GM18861 (cell line): Measurements from ENCODE around the gene SCO1.

ENCODE experiments used
- ATAC-seq: cut with Tn5 transposase; IDR thresholded peaks from one replicate; pipeline ENCODE4 v1.9.1; 2021; ENCODE audit not compliant: unreplicated experiment

Gene SCO1

DNA sequence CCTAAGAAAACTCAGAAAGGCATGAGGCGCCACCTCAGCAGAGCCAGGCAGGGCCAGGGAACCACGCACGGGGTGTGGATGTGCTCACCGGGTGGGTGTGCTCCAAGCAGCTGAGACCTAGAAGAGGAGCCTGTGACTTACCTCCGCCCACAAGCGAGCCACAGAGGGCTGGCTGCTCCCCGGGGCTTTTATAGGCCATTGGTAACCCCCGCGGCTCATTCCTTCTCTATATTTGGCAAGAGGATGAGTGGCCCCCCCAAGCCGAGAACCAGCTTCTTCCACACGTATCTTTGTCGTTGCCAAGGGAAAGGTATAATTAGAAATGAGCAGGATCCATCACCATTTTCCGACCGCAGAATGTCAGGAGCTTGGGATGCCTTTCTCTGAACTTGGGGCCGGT lies 40.2 kb downstream of the SCO1 start, which contains the start of gene MYH3:
MYH3 (minus strand) TSS at position 162 of the 400 bp plus-strand sequence. CDS start 2,245 bp downstream, outside the sequence.
- no peak for ATAC-seq

DNA sequence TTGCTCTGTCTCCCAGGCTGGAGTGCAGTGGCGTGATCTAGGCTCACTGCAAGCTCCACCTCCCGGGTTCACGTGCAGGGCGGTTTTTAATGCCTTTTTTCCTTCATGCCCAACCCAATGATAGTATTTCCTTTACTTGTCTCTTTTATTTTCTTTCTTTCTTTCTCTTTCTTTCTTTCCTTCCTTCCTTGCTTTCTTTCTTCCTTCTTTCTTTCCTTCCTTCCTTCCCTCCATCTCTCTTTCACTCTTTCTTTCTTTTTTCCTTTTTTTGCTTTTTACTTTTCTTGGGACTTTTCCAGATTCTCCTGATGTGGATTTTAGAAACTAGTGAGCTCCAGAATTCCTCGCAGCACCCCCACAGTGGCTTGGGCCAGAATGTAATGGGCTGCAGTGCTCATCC lies 43.3 kb downstream of the SCO1 start:
- no peak for ATAC-seq

DNA sequence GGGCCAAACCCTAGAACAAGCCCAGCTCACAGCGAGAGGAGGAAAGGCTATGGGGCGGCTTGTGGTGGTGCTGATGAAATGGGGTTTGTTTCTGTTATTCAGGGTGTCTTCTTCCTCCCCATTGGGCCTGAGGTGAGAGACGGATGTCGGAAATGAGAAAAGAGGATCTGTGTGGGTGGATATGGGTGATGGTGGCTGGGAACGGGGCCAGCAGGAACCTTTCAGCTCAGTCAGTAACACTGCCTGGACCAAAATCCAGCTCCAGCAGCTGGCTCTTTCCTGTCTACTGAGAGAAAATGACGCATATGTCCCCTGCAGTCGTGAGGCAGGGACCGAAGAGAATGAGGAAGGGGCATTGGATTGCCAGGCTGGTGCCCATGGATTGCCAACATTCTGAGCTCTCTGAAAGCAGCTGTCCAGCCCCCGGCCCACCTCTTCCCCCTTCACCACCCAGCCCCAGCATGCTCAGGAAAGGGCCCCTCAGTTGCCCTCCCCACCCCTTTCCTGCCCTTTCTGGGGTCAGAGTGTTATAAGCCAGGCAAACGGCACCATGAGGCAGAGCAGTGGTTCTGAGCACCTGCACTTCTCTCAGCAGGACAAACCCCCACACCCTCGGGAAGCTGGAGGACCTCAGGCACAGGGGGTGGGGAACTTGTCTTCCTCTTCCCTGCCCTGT lies 44.2 kb downstream of the SCO1 start:
- no peak for ATAC-seq

DNA sequence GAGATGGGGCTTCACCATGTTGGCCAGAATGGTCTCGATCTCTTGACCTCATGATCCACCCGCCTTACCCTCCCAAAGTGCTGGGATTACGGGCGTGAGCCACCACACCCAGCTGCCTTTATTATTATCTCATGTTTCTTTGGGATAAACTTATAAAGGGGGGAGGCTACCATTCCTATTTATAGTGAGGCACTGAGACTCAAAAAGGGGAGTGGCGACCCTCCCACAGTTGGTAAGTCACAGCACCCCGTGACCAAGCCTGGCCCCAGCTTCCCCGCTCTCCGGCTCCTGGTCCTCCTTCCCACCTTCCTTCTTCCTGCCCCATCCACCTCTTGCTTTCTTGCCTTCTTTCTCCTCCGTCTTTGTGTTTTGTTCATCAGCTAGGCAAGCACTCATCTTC lies 45.4 kb downstream of the SCO1 start:
- no peak for ATAC-seq

DNA sequence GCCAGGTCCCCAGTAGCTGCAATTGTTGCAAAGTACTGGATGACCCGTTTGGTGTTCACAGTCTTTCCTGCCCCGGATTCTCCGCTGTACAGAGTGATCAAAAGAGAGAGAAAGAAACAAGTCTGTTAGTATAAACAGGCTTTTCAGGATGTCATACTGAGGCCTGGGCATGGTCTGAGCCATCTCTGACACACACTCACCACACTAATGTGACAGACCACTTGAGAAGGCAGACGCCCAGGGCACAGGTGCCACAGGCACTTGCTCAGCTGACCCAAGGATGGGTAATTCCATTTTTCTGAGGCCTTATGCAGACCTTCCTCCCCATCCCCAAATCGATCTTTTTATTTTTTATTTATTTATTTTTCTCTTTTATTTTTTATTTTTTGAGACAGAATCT lies 47.7 kb downstream of the SCO1 start:
- no peak for ATAC-seq

DNA sequence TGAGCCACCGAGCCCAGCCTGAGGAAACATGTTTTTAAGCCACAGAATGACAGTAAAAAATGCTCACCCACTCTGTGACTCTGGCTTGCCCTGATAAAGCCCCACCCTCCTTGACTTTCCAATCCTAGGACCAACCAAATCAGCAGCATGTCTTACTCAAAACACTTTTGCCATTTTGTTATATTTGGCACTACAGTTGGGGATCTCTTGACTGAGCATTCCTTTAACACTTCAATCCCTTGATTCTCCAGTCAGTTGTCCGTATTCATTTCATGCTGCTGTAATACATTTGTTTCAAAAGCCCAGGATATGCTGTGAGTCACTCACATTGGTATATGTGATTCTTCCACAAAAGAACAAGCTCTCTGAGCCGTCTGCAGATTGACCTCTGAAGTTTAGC lies 48.4 kb downstream of the SCO1 start:
- ATAC-seq, result no peak

DNA sequence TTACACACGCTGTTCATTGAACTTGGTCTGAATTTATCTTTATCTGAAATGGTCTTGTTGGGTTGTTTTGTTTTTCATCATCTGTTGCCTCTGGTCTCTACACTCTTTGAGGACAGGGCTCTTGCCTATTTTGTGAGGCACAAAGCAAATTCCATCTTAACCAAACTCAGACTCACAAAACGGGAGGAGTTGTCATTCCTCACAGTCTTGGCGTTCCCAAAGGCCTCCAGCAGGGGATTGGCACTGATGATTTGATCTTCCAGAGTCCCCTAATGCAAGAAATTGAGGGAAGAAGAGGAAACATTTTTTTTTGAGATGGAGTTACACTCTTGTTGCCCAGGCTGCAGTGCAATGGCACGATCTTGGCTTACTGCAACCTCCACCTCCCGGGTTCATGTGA lies 49.0 kb downstream of the SCO1 start:
- no peak for ATAC-seq

DNA sequence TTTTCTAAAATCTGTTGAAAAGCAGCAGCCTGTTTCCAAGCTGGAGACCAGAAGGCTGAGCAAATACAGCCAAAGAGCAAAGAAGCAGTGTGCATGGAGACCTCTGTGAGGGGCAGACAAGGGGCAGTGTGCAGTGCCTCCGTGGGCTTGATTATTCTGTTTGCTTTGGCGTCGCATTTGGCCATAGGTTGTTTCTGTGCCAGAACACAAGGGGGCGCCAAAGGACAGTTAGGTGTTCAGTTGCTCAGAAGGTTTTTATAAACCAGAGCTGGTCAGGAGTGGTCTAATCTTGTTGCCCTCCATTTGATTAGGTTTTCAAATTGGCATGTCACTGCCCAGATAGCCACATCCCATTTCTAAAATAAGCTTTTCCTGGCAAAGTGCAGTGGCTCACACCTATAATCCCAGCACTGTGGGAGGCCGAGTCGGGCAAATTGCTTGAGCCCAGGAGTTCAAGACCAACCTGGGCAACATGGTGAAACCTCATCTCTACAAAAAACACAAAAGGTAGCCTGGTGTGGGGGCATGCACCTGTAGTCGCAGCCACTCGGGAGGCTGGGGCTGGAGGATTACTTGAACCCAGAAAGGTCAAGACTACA lies 50.8 kb downstream of the SCO1 start:
- peak; percentile 57 for ATAC-seq

DNA sequence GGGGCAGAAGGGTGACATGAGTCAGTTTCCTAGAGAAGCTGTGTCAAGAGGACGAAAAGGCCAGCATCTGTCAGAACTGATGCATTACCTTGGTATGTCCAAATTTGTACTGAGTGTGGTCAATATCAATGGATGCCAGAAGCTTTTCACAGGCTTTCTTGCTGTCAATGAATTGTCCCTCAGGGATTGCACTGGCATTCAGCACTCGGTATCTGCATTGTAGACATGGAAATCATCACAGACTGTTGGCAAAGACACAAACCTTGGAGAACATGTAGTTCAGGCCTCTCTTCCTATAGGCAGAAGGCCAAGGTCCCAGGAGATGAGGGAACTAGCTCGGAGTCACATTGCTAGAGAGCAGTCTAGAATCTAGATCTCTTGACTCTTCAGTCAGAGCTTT lies 56.9 kb downstream of the SCO1 start:
- no peak for ATAC-seq

DNA sequence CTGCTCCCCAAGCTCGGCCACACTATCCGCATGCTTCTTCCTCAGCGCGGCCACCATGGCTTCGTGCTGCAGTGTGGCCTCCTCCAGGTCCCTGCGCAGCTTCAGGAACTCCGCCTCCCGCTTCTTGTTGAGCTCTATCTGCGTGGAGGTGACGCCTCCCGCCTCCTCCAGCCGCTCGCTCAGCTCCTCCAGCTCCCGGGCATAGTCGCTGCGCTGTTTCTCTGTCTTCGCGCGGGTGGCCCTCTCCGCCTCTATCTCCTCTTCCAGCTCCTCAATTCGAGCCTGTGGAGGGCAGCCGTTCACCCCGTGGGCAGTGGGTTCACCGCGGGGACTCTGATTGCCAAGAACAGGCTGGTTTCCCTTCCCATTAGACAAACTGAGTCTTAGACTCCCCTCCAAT lies 59.2 kb downstream of the SCO1 start:
- ATAC-seq, result no peak

DNA sequence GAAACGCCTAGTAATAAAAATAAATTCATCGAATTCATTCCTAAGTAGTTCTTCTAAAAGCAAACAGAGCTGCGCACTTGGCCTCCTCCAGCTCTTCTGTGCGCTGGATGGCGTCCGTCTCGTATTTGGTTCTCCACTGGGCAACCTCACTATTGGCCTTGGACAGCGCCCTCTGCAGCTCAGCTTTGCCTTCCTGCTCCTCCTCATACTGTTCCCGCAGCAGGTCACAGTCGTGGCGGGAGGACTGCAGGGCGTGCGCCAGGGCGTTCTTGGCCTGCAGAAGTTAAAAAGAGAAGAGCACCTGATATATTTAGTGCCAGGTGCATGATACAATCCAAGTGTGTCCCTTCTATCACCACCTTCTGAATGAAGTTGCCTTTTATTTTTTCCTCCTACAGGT lies 62.0 kb downstream of the SCO1 start:
- no peak for ATAC-seq

DNA sequence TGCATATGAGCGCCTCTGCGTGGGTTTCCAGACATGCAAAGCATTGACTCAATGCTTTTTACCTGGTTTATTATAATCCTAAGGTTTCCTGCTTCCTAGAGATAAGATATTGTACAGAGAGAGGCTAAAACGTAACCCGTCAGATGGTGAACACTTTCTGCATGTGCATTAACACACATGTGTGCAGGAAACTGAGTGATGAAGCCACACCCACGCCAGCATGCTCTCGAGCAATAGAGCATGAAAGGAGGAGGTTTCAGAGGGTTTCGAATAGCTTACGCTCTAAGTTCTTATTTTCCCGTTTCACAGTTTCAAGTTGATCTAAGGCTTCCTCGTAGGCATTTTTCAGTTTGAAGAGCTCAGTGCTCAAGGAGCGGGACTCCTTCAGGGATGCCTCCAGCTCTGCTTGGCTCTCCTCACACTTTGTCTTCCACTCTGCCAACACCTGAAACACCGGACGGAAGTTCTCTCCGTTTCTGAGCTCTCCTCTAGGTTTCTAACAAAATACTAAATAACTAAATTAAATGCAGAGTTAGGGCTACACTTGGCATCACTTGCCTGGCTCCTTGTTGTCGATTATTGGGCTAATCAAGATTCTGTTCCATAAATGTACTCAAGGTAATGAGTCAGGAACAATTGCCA lies 63.5 kb downstream of the SCO1 start:
- ATAC-seq, result peak; percentile 97

DNA sequence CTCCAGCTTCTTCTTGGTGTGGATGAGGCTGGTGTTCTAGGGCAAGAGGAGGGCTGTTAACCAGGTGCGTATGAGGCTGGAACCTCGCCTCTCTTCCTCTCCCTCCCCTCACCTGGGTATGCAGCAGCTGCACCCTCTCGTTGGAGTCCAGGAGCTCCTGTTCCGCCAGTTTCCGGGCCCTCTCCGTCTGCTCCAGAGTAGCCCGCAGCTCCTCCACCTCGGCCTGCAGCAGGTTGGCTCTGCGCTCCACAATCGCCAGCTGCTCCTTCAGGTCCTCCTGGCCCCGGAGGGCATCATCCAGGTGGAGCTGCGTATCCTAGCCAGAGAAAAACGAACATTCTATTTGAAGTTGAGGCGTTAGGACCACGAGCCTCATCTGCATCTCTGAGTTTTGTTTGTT lies 65.6 kb downstream of the SCO1 start:
- ATAC-seq, result no peak

DNA sequence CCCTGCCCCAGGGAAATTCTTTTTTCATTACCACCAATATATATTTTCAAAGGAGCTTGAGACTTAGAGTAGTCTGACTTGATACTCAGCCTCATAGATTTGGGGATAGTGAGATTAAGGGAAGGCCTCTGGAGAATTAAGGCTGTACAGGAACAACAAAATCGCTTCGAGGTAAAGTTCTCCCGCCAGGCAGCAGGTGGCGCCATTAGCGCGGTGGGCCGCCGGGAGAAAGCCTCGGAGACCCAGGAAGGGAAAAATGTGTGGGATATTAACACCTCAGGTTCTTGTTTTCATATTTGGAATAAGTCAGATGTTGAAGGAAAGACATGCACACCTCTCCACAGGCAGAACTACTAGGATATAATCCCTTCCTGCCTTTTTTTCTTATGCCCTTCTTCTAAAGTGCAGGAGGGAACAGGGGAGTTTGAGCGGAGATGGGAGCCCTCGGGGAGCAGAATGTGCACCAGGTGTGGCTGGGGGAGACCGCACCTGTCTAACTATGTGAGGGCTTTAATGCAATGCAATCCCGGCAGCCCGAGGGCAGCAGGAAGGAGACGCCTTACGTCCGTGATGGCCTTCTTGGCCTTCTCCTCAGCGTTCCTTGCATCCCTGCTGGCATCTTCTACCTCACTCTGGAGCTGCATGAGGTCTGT lies 66.2 kb downstream of the SCO1 start:
- ATAC-seq, result no peak

DNA sequence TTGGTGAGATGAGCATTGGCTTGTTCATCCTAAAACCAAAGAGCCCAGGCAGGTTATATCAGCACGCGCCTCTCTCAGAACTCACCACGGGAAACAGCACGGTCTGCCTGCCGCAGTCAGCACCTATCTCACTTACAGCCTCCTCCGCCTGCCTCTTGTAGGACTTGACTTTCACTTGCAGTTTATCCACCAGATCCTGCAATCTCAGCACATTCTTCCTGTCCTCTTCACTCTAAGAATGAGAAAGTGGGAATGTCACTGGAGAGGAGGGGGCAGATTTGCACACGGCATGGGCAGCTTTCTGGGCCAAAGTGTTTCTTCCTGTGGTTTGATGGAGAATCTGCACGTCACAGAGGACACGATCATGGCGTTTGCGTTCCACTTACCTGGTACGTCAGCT lies 67.6 kb downstream of the SCO1 start:
- ATAC-seq, result no peak

DNA sequence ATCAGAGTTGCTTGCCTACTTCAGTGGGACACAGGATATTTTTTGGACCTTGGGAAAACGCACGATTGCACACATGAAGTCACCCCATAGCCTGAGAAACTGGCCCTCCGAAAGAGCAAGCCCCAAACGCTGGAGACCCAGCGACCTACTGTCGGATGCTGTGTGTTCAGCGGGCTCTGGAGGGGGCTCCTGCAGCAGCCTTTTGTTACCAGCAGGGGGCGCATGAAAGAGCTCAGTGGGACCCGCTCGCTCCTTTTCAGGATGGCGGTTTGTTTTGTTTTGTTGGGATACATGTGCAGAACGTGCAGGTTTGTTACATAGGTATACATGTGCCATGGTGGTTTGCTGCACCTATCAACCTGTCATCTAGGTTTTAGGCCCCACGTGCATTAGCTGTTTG lies 68.6 kb downstream of the SCO1 start:
- no peak for ATAC-seq

DNA sequence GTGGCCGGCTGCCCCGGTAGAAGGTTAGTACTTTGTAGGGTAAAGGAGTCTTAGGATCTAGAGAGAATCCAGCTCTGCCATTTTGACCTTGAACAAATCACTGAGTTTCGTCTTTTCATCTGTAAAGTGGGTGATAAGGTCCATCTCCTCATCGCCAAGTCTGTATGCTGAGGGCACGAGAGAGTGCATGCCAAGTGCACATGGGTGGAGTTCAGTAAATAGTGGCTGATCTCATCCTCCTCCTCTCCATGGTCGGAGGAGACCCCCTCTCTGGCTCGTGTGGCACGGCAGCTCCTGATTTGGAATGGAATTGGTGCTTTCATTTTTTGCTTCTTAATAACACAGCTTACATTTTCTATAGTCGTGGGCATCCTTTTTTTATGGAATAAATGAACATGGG lies 70.9 kb downstream of the SCO1 start:
- ATAC-seq, result no peak

DNA sequence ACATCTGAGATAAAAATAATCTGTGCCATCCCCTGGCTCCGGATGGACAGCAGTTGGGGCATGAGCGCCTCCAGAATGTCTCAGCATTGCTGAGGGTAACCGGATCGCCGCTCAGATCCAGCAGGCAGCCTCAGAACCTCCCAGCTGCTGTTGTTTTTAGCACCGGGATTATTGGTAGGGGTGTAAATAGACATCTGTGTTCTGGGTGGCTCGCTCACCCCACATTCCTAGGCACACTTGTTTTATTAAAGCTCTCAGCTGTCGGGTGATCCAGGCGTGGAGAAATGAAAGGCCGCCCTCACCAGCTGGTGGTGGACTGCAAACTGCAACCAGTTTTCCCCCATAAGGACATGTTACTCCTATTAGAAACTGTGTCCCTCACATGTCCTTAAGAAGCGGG lies 72.4 kb downstream of the SCO1 start:
- no peak for ATAC-seq

DNA sequence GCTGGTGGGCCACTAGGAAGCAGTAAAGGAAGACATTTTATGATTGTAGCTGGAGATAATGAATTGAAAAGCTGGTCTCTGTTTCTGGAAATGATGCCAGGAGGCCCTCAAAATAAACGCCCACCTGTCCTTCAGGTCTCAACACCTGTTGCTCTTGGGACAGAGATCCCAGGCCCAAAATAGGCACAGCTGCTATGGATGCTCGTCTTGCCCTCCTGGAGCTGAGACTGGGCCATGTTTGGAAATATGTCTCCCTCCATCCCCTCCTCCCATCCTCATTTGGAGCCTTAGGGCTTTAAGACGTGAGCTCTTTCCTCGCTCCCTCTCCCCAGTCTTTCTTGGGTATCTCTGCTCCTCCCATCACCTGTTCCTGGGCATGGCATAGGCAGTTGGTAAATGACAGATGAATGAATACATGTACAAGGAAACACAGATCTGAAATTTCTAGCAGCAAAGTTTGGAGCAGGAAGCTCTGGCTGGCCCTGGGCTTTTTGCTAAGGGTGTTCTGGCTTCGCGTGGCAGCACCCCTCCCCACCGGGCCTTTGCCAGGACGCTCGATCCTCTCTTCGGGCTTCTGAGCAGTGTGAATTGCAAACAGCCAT lies 73.5 kb downstream of the SCO1 start:
- no peak for ATAC-seq

DNA sequence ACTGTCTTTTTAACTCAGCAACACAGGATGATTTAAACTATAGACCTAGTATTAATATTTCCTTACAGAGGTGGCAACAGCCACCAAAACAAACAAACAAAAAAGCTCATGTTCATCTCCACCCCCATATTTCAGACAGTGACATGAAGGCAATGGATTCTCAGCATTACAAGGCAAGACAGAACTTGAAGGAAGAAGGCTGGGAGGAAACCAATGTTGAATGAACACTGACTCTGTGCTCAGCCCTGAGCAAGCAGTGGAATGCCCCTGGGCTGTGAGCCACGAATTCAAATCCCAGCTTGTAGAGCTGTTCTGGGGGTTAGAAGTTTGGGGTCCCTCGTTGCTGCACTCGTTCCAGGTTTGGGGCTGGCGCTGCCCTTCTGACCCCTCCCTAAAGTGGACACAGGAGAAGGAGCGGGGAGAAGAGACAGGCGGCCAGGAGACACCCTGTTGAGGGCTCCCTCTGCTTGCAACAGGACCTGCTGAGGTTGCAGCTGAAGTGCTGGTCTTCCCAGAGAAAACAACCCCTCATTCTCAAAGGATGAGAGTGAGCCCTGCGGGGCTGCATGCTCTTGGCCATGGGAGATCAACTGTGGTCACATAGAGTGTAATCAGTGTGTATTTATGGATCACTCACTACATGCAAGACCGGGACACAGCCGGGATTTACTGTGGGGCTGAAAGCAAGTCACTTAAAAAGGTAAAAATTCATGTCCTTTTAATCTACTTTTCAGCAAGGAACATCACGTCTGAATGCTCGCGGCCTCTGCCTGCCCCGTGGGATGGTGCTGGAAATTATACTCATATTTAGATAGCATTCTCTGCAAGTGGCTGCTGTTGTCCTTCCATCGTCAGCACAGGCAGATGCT lies 74.5 kb downstream of the SCO1 start:
- ATAC-seq, result no peak
